ENCODE data around the gene USP25. TPM values are rescaled to one million over a fixed set of nuclear protein-coding genes. Genes with fewer than 3 reads are reported as not detected.

The USP25 gene
- total RNA-seq, 1 experiment from 2014 or later, result 26.1 TPM

GRCh38 chr21:15749861-15750159, 20.0 kb downstream of the USP25 start:
- in situ Hi-C loops (cut with HindIII; ENCODE audit: low pct_unique_long_range_greater_than_20kb, low sequenced_read_pairs), result no loop called here
- ChIA-PET POLR2A (no interaction called here), CTCF (no interaction called here)
- H3K4me3 ChIP-seq (ENCODE audit: low read depth in 2 of 2, low read length in 2 of 2), result no peak overlapping the region
- DNase-seq (ENCODE audit: low read depth, low spot score) (no peak), ATAC-seq (no peak)
- H3K36me3 ChIP-seq (ENCODE audit: control insufficient read depth, insufficient read depth, low read length), result no peaks in the 10 kb centered on the region
- no peaks in the 10 kb centered on the region for H3K9me3 ChIP-seq (ENCODE audit: control insufficient read depth, insufficient read depth, low read depth, low read length)
- no TSS peak for BruUV-seq (replicated peaks)
- H3K27ac ChIP-seq (ENCODE audit: low read length), result no peak overlapping the region
- peaks cover 3% of the 10 kb centered on the region; the same call in 1 of the 2 replicates for H3K4me1 ChIP-seq (ENCODE audit: control insufficient read depth, insufficient read depth, low read length)
- H3K27me3 ChIP-seq (ENCODE audit: control insufficient read depth, insufficient read depth, low read length), result no peaks in the 10 kb centered on the region
- intact Hi-C loops (cut with micrococcal nuclease; ENCODE audit: unreplicated experiment), result no loop called here
- no peak for TF ChIP-seq SIN3A (IDR thresholded peaks at IDR 0.05; ENCODE audit: borderline replicate concordance, insufficient read depth, low read depth, low read length)
- TF ChIP-seq POLR2AphosphoS5 (IDR thresholded peaks at IDR 0.05; ENCODE audit: low read depth, low read length), result no peak
- TF ChIP-seq TCF7L2 (IDR thresholded peaks at IDR 0.05; ENCODE audit: low read depth, low read length), result no peak
- no peak for TF ChIP-seq REST (IDR thresholded peaks at IDR 0.05; ENCODE audit: insufficient read depth in 1 of 2, low read depth in 2 of 2, low read length in 1 of 2)
- no peak for TF ChIP-seq CTCF (IDR thresholded peaks at IDR 0.05)

GRCh38 chr21:15751037-15751436, 21.3 kb downstream of the USP25 start:
- ChIA-PET CTCF (no interaction called here), POLR2A (no interaction called here)
- H3K27ac ChIP-seq (ENCODE audit: low read length), result no peak overlapping the region
- intact Hi-C loops (cut with micrococcal nuclease; ENCODE audit: unreplicated experiment), result no loop called here
- BruUV-seq (replicated peaks), result no TSS peak
- in situ Hi-C loops (cut with HindIII; ENCODE audit: low pct_unique_long_range_greater_than_20kb, low sequenced_read_pairs), result no loop called here
- ATAC-seq (no peak), DNase-seq (ENCODE audit: low read depth, low spot score) (no peak)
- H3K4me3 ChIP-seq (ENCODE audit: low read depth in 2 of 2, low read length in 2 of 2), result no peak overlapping the region
- no peaks in the 10 kb centered on the region for H3K27me3 ChIP-seq (ENCODE audit: control insufficient read depth, insufficient read depth, low read length)
- H3K9me3 ChIP-seq (ENCODE audit: control insufficient read depth, insufficient read depth, low read depth, low read length), result no peaks in the 10 kb centered on the region
- no peaks in the 10 kb centered on the region for H3K36me3 ChIP-seq (ENCODE audit: control insufficient read depth, insufficient read depth, low read length)
- TF ChIP-seq SIN3A (IDR thresholded peaks at IDR 0.05; ENCODE audit: borderline replicate concordance, insufficient read depth, low read depth, low read length) (no peak), POLR2AphosphoS5 (IDR thresholded peaks at IDR 0.05; ENCODE audit: low read depth, low read length) (no peak), CTCF (IDR thresholded peaks at IDR 0.05) (no peak), REST (IDR thresholded peaks at IDR 0.05; ENCODE audit: insufficient read depth in 1 of 2, low read depth in 2 of 2, low read length in 1 of 2) (no peak), TCF7L2 (IDR thresholded peaks at IDR 0.05; ENCODE audit: low read depth, low read length) (no peak)
- peaks cover 3% of the 10 kb centered on the region; the same call in 1 of the 2 replicates for H3K4me1 ChIP-seq (ENCODE audit: control insufficient read depth, insufficient read depth, low read length)

Data from Panc1 (cell line).